HepG2 (cell line): Measurements from ENCODE around the gene MC3R. TPM values are rescaled to one million over a fixed set of nuclear protein-coding genes. Genes with fewer than 3 reads are reported as not detected.

Experiments used
- CHD2 ChIP-seq: IDR thresholded peaks from 2 replicates; pipeline ENCODE4 v1.6.1; 2011; ENCODE audit warnings: low read depth, low read length, improper control_type of control experiment
- EED ChIP-seq: sonication (generic); formaldehyde crosslinking; IDR thresholded peaks from 2 replicates; pipeline ENCODE4 v1.5.0; 2020; ENCODE audit warnings: mild to moderate bottlenecking, missing genetic modification reagents
- FOSL1 ChIP-seq: sonication (generic); formaldehyde crosslinking; IDR thresholded peaks from 2 replicates; pipeline ENCODE4 v1.9.0; 2021; ENCODE audit warnings: missing genetic modification reagents, borderline replicate concordance
- LCORL ChIP-seq, 2 experiments: fragments of 450-650 bp in 1 of 2; sonication (generic) in 1 of 2; formaldehyde crosslinking in 1 of 2; IDR thresholded peaks; 2 replicates each; pipeline versions ENCODE4 v1.5.0 to v1.6.1; 2017 to 2020; ENCODE audit warnings: antibody characterized with exemption in 1 of 2, missing genetic modification reagents in 1 of 2
- MED13 ChIP-seq: sonication (generic); formaldehyde crosslinking; IDR thresholded peaks from 2 replicates; pipeline ENCODE4 v1.5.0; 2020; ENCODE audit warnings: missing genetic modification reagents
- MXD1 ChIP-seq: sonication (generic); formaldehyde crosslinking; IDR thresholded peaks from 2 replicates; pipeline ENCODE4 v1.4.0; 2020; ENCODE audit warnings: mild to moderate bottlenecking, missing genetic modification reagents
- PHF5A ChIP-seq: IDR thresholded peaks from one replicate; pipeline ENCODE4 v1.6.1; 2018; ENCODE audit warnings: low read depth, missing genetic modification reagents; ENCODE audit not compliant: unreplicated experiment
- RAD21 ChIP-seq: fragments of 450-650 bp; formaldehyde crosslinking; IDR thresholded peaks from 2 replicates; pipeline ENCODE4 v1.5.0; 2020; ENCODE audit warnings: mild to moderate bottlenecking
- RARG ChIP-seq: sonication (generic); formaldehyde crosslinking; IDR thresholded peaks from 2 replicates; pipeline ENCODE4 v1.4.0; 2020; ENCODE audit warnings: low read depth, mild to moderate bottlenecking, missing genetic modification reagents
- SMYD3 ChIP-seq: sonication (generic); formaldehyde crosslinking; IDR thresholded peaks from 2 replicates; pipeline ENCODE4 v1.8.1; 2023; ENCODE audit warnings: mild to moderate bottlenecking, missing genetic modification reagents
- TEF ChIP-seq: sonication (generic); formaldehyde crosslinking; IDR thresholded peaks from 2 replicates; pipeline ENCODE4 v1.5.0; 2020; ENCODE audit warnings: missing genetic modification reagents
- XRCC5 ChIP-seq: fragments of 200-400 bp; formaldehyde crosslinking; optimal IDR thresholded peaks from 2 replicates; pipeline ENCODE3; 2017; ENCODE audit warnings: mild to moderate bottlenecking, low read length
- ZHX1 ChIP-seq: sonication (generic); formaldehyde crosslinking; IDR thresholded peaks from 2 replicates; pipeline ENCODE4 v1.8.1; 2022; ENCODE audit warnings: low read depth, mild to moderate bottlenecking, missing genetic modification reagents
- ZNF207 ChIP-seq: fragments of 450-650 bp; IDR thresholded peaks from 2 replicates; pipeline ENCODE4 v1.6.1; 2016; ENCODE audit warnings: antibody characterized with exemption, borderline replicate concordance
- ZNF230 ChIP-seq: sonication (generic); formaldehyde crosslinking; IDR thresholded peaks from 2 replicates; pipeline ENCODE4 v1.4.0; 2020; ENCODE audit warnings: mild to moderate bottlenecking, missing genetic modification reagents
- ZNF326 ChIP-seq: sonication (generic); formaldehyde crosslinking; IDR thresholded peaks from 2 replicates; pipeline ENCODE4 v1.4.0; 2020; ENCODE audit warnings: missing genetic modification reagents, borderline replicate concordance
- ZNF558 ChIP-seq: sonication (generic); formaldehyde crosslinking; IDR thresholded peaks from 2 replicates; pipeline ENCODE4 v1.9.0; 2022; ENCODE audit warnings: mild to moderate bottlenecking, missing genetic modification reagents, borderline replicate concordance
- ZNF616 ChIP-seq: sonication (generic); formaldehyde crosslinking; IDR thresholded peaks from 2 replicates; pipeline ENCODE4 v1.5.0; 2020; ENCODE audit warnings: low read depth, mild to moderate bottlenecking, missing genetic modification reagents
- ZNF776 ChIP-seq: sonication (generic); formaldehyde crosslinking; IDR thresholded peaks from 2 replicates; pipeline ENCODE4 v1.4.0; 2020; ENCODE audit warnings: mild to moderate bottlenecking, missing genetic modification reagents
- ZSCAN30 ChIP-seq: sonication (generic); formaldehyde crosslinking; IDR thresholded peaks from 2 replicates; pipeline ENCODE4 v1.5.0; 2020; ENCODE audit warnings: mild to moderate bottlenecking, missing genetic modification reagents
- polyA plus RNA-seq, 8 experiments: library from polyadenylated mRNA; depleted of rRNA in 3 of 8; stranded (reverse) in 7 of 8; unstranded in 1 of 8; fragments of >200 nt; fragmentation: Illumina TruSeq in 4 of 8; extraction: Trizol in 4 of 8; gene quantifications; 2 replicates each; pipeline versions ENCODE4 v1.2.1 to v1.2.3, GENCODE V29; 2011 to 2016; ENCODE audit warnings: low read depth in 4 of 8, missing spikeins in 1 of 8, mixed read lengths in 1 of 8; ENCODE audit not compliant: insufficient read depth in 1 of 8
- total RNA-seq, 5 experiments: library from RNA; depleted of rRNA; stranded (reverse); fragments of >200 nt; fragmentation: Illumina TruSeq; extraction: Trizol; gene quantifications; 2 replicates each; pipeline ENCODE4 v1.2.3, GENCODE V29; 2016; ENCODE audit warnings: low read depth in 1 of 5
- TF ChIP-seq, protein P1 (sequence below): conservative IDR thresholded peaks from 2 replicates; pipeline ENCODE4 v1.6.1; 2018; ENCODE audit warnings: missing genetic modification reagents
- TF ChIP-seq, protein P2 (sequence below): sonication (generic); IDR thresholded peaks from 2 replicates; pipeline ENCODE4 v1.6.1; 2016; ENCODE audit warnings: low read depth, borderline replicate concordance

The MC3R gene
- total and polyA plus RNA-seq, 2 of the 13 experiments (the other 11 are each of a cell fraction or from before 2014, with no cell fraction given): not detected

DNA sequence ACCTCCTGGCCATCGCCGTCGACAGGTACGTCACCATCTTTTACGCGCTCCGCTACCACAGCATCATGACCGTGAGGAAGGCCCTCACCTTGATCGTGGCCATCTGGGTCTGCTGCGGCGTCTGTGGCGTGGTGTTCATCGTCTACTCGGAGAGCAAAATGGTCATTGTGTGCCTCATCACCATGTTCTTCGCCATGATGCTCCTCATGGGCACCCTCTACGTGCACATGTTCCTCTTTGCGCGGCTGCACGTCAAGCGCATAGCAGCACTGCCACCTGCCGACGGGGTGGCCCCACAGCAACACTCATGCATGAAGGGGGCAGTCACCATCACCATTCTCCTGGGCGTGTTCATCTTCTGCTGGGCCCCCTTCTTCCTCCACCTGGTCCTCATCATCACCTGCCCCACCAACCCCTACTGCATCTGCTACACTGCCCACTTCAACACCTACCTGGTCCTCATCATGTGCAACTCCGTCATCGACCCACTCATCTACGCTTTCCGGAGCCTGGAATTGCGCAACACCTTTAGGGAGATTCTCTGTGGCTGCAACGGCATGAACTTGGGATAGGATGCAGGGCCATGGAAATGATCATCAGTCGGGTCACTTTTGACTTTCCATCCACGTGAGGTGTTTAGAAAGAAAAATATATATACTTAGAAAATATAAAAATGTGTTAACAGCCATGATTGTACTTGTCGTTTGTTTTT, 868 bp downstream of the MC3R start (continued):
- TF ChIP-seq ZHX1 (CRISPR knock-in tag): no peak; the same call in 1 of the 2 replicates
- no peak for TF ChIP-seq ZNF326 (CRISPR knock-in tag)
- peak; percentile 66; the same call in 1 of the 2 replicates for TF ChIP-seq RAD21
- no peak for TF ChIP-seq LCORL (IDR thresholded peaks at IDR 0.05)
- no peak for TF ChIP-seq LCORL (CRISPR knock-in tag; IDR thresholded peaks at IDR 0.05)
- no peak for TF ChIP-seq RARG
- TF ChIP-seq ZNF230 (CRISPR knock-in tag): no peak
- peak; percentile 73 for TF ChIP-seq XRCC5
- no peak for TF ChIP-seq ZNF616 (CRISPR knock-in tag)
- peak; percentile 26; the same call in 1 of the 2 replicates for TF ChIP-seq EED (CRISPR knock-in tag)
- no peak for TF ChIP-seq ZNF558 (CRISPR knock-in tag)
- no peak for TF ChIP-seq FOSL1 (CRISPR knock-in tag)
- TF ChIP-seq TEF (CRISPR knock-in tag): no peak
- TF ChIP-seq CHD2: no peak
- TF ChIP-seq PHF5A (CRISPR knock-in tag): no peak
- TF ChIP-seq ZNF776 (CRISPR knock-in tag): peak; percentile 53; the same call in 1 of the 2 replicates
- TF ChIP-seq, protein P1, sequence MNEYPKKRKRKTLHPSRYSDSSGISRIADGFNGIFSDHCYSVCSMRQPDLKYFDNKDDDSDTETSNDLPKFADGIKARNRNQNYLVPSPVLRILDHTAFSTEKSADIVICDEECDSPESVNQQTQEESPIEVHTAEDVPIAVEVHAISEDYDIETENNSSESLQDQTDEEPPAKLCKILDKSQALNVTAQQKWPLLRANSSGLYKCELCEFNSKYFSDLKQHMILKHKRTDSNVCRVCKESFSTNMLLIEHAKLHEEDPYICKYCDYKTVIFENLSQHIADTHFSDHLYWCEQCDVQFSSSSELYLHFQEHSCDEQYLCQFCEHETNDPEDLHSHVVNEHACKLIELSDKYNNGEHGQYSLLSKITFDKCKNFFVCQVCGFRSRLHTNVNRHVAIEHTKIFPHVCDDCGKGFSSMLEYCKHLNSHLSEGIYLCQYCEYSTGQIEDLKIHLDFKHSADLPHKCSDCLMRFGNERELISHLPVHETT: no peak
- TF ChIP-seq MED13: no peak
- TF ChIP-seq, protein P2, sequence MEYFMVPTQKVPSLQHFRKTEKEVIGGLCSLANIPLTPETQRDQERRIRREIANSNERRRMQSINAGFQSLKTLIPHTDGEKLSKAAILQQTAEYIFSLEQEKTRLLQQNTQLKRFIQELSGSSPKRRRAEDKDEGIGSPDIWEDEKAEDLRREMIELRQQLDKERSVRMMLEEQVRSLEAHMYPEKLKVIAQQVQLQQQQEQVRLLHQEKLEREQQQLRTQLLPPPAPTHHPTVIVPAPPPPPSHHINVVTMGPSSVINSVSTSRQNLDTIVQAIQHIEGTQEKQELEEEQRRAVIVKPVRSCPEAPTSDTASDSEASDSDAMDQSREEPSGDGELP: no peak
- TF ChIP-seq ZNF207: no peak
- peak; percentile 54; the same call in 1 of the 2 replicates for TF ChIP-seq MXD1 (CRISPR knock-in tag)
- TF ChIP-seq SMYD3: no peak
- no peak for TF ChIP-seq ZSCAN30 (CRISPR knock-in tag)
